GM18519 (cell line): Measurements from ENCODE around the gene SPIN1.

ENCODE experiments used
- ATAC-seq: cut with Tn5 transposase; IDR thresholded peaks from one replicate; pipeline ENCODE4 v1.9.1; 2021; ENCODE audit warnings: mild to moderate bottlenecking, moderate library complexity; ENCODE audit not compliant: unreplicated experiment, low FRiP score

Gene SPIN1

GRCh38 chr9:88488166-88488565 lies 99.9 kb downstream of the SPIN1 start:
- no peak for ATAC-seq

- ATAC-seq: no peak
These were observed 106.9 kb downstream of the SPIN1 start for GRCh38 chr9:88494983-88495721.

GRCh38 chr9:88497224-88497623 lies 109.0 kb downstream of the SPIN1 start:
- ATAC-seq: no peak

GRCh38 chr9:88498880-88499279 lies 110.6 kb downstream of the SPIN1 start:
- no peak for ATAC-seq

- no peak for ATAC-seq
These were observed 112.8 kb downstream of the SPIN1 start for GRCh38 chr9:88501086-88501485.

GRCh38 chr9:88502552-88503034 lies 114.3 kb downstream of the SPIN1 start:
- ATAC-seq: no peak

GRCh38 chr9:88503081-88503844 lies 115.0 kb downstream of the SPIN1 start:
- no peak for ATAC-seq

GRCh38 chr9:88503845-88504764 lies 115.9 kb downstream of the SPIN1 start:
- no peak for ATAC-seq

GRCh38 chr9:88508326-88508725 lies 120.1 kb downstream of the SPIN1 start:
- no peak for ATAC-seq

GRCh38 chr9:88511906-88512305 lies 123.7 kb downstream of the SPIN1 start:
- no peak for ATAC-seq

GRCh38 chr9:88514247-88514646 lies 126.0 kb downstream of the SPIN1 start:
- no peak for ATAC-seq

- ATAC-seq: no peak
These were observed 133.1 kb downstream of the SPIN1 start for GRCh38 chr9:88521308-88521707.

- no peak for ATAC-seq
These were observed 134.1 kb downstream of the SPIN1 start for GRCh38 chr9:88522360-88522759.

- ATAC-seq: no peak
These were observed 134.8 kb downstream of the SPIN1 start for GRCh38 chr9:88523056-88523455.

- ATAC-seq: no peak
These were observed 136.7 kb downstream of the SPIN1 start for GRCh38 chr9:88524911-88525310.

GRCh38 chr9:88527618-88528017 lies 139.4 kb downstream of the SPIN1 start:
- no peak for ATAC-seq
